Hepatocyte (in vitro differentiated cells): Measurements from ENCODE around the gene CCNI2. TPM values are rescaled to one million over a fixed set of nuclear protein-coding genes. Genes with fewer than 3 reads are reported as not detected.

Experiments used
- DNase-seq: peaks from one replicate; pipeline ENCODE4 v3.0.0-alpha.2; 2016; ENCODE audit warnings: low spot score
- H2AFZ ChIP-seq: fragments of 200-600 bp; sonication (generic); 2 replicates; pipeline ENCODE4 v1.6.0; 2016; ENCODE audit warnings: antibody characterized with exemption, mild to moderate bottlenecking
- H3K27ac ChIP-seq: fragments of 200-600 bp; sonication (generic); 2 replicates; pipeline ENCODE4 v1.5.1; 2016; ENCODE audit warnings: mild to moderate bottlenecking
- H3K27me3 ChIP-seq: fragments of 200-600 bp; sonication (generic); 2 replicates; pipeline ENCODE4 v1.6.1; 2016
- H3K36me3 ChIP-seq: fragments of 200-600 bp; sonication (generic); replicated peaks from 2 replicates; pipeline ENCODE4 v1.5.1; 2016; ENCODE audit warnings: low read depth; ENCODE audit not compliant: insufficient read depth
- H3K4me1 ChIP-seq: fragments of 200-600 bp; sonication (generic); 2 replicates; pipeline ENCODE4 v1.5.1; 2016; ENCODE audit warnings: mild to moderate bottlenecking, moderate library complexity; ENCODE audit not compliant: insufficient read depth
- H3K4me2 ChIP-seq: fragments of 200-600 bp; sonication (generic); 2 replicates; pipeline ENCODE4 v1.6.0; 2016
- H3K4me3 ChIP-seq: fragments of 200-600 bp; sonication (generic); 2 replicates; pipeline ENCODE4 v1.5.1; 2016; ENCODE audit warnings: mild to moderate bottlenecking
- H3K79me2 ChIP-seq: fragments of 200-600 bp; sonication (generic); 2 replicates; pipeline ENCODE4 v1.6.0; 2017; ENCODE audit warnings: mild to moderate bottlenecking
- H3K9me2 ChIP-seq: fragments of 200-600 bp; sonication (generic); replicated peaks from 2 replicates; pipeline ENCODE4 v1.6.0; 2017; ENCODE audit warnings: mild to moderate bottlenecking; ENCODE audit not compliant: insufficient read depth
- H3K9me3 ChIP-seq: fragments of 200-600 bp; sonication (generic); 2 replicates; pipeline ENCODE4 v1.5.1; 2016; ENCODE audit warnings: low read depth, mild to moderate bottlenecking
- H4K20me1 ChIP-seq: fragments of 200-600 bp; sonication (generic); 2 replicates; pipeline ENCODE4 v1.6.0; 2016; ENCODE audit warnings: mild to moderate bottlenecking; ENCODE audit not compliant: insufficient read depth, poor library complexity, severe bottlenecking
- CTCF ChIP-seq: fragments of 200-600 bp; sonication (generic); IDR thresholded peaks from 2 replicates; pipeline ENCODE4 v1.5.1; 2016; ENCODE audit warnings: antibody characterized with exemption, mild to moderate bottlenecking; ENCODE audit not compliant: poor library complexity
- EZH2 ChIP-seq: fragments of 200-600 bp; sonication (generic); IDR thresholded peaks from 2 replicates; pipeline ENCODE4 v1.6.1; 2016; ENCODE audit warnings: antibody characterized with exemption, mild to moderate bottlenecking, borderline replicate concordance
- EZH2phosphoT487 ChIP-seq: fragments of 200-600 bp; sonication (generic); IDR thresholded peaks from one replicate; pipeline ENCODE4 v1.6.1; 2018; ENCODE audit warnings: antibody characterized with exemption, mild to moderate bottlenecking, low read depth, moderate library complexity; ENCODE audit not compliant: unreplicated experiment, severe bottlenecking
- WGBS: methylation state at CpG from one replicate; pipeline ENCODE4 v1.1.6; 2016; ENCODE audit warnings: low lambda C conversion rate; ENCODE audit errors: missing lambda C conversion rate; 5-methylcytosine and 5-hydroxymethylcytosine counted together
- polyA plus RNA-seq: library from polyadenylated mRNA; unstranded; fragments of >200 nt; fragmentation: Nextera tagmentation; extraction: Ambion mirVana; gene quantifications from 2 replicates; pipeline ENCODE4 v1.2.1, GENCODE V29; 2016
- total RNA-seq: library from RNA; depleted of rRNA; stranded (reverse); fragments of >200 nt; gene quantifications from 2 replicates; pipeline ENCODE4 v1.2.3, GENCODE V29; 2014

CCNI2 gene
- total and polyA plus RNA-seq, 2 experiments from 2014 or later = 1.4 to 1.8 TPM

- TF ChIP-seq CTCF (no peak), EZH2 (no peak), EZH2phosphoT487 (no peak)
- Histone ChIP-seq H3K9me2 (no peaks in the 10 kb centered on the region), H4K20me1 (peaks cover 9% of the 10 kb centered on the region), H3K36me3 (no peaks in the 10 kb centered on the region), H3K4me3 (no peak overlapping the region), H3K27ac (peak overlapping the region; percentile 14), H3K4me2 (peak overlapping the region; percentile 98), H3K79me2 (peaks cover 58% of the 10 kb centered on the region), H2AFZ (peak overlapping the region; percentile 100), H3K9me3 (no peaks in the 10 kb centered on the region), H3K27me3 (no peaks in the 10 kb centered on the region), H3K4me1 (peaks cover 15% of the 10 kb centered on the region)
- DNase-seq = peak; percentile 30
- WGBS = 48% methylated on average over 7 of the region's 7 CpGs
Observed at GRCh38 chr5:132775476-132775961, 28.3 kb downstream of the CCNI2 start.

GRCh38 chr5:132776131-132776937, 29.1 kb downstream of the CCNI2 start:
- TF ChIP-seq CTCF = no peak
- no peak for TF ChIP-seq EZH2phosphoT487
- no peak for TF ChIP-seq EZH2
- Histone ChIP-seq H4K20me1 (peaks cover 9% of the 10 kb centered on the region), H3K36me3 (no peaks in the 10 kb centered on the region), H3K79me2 (peaks cover 51% of the 10 kb centered on the region), H3K27ac (peak overlapping the region; percentile 14), H3K4me3 (peak overlapping the region; percentile 88), H3K27me3 (no peaks in the 10 kb centered on the region), H3K4me1 (peaks cover 15% of the 10 kb centered on the region), H2AFZ (peak overlapping the region; percentile 100), H3K9me2 (no peaks in the 10 kb centered on the region), H3K4me2 (peak overlapping the region; percentile 98), H3K9me3 (no peaks in the 10 kb centered on the region)
- peak; percentile 55 for DNase-seq
- WGBS = under 1% methylated on average over 28 of the region's 39 CpGs

- Histone ChIP-seq H3K4me2 (peak overlapping the region; percentile 98), H3K79me2 (peaks cover 47% of the 10 kb centered on the region), H3K36me3 (no peaks in the 10 kb centered on the region), H2AFZ (peak overlapping the region; percentile 100), H3K4me3 (peak overlapping the region; percentile 88), H3K4me1 (peaks cover 15% of the 10 kb centered on the region), H3K27ac (peak overlapping the region; percentile 14), H3K27me3 (no peaks in the 10 kb centered on the region), H3K9me2 (no peaks in the 10 kb centered on the region), H4K20me1 (peaks cover 9% of the 10 kb centered on the region), H3K9me3 (no peaks in the 10 kb centered on the region)
- TF ChIP-seq CTCF (no peak), EZH2 (no peak), EZH2phosphoT487 (no peak)
- under 1% methylated on average over 15 of the region's 40 CpGs for WGBS
- DNase-seq = peak; percentile 18
Observed at GRCh38 chr5:132776938-132777208, 29.6 kb downstream of the CCNI2 start.
